ENCODE measurements around the gene YAP1. TPM values are rescaled to one million over a fixed set of nuclear protein-coding genes. Genes with fewer than 3 reads are reported as not detected.

Gene YAP1
- total RNA-seq, 4 donors from 2014 or later, result 97.0 to 177 (median 142) TPM

DNA sequence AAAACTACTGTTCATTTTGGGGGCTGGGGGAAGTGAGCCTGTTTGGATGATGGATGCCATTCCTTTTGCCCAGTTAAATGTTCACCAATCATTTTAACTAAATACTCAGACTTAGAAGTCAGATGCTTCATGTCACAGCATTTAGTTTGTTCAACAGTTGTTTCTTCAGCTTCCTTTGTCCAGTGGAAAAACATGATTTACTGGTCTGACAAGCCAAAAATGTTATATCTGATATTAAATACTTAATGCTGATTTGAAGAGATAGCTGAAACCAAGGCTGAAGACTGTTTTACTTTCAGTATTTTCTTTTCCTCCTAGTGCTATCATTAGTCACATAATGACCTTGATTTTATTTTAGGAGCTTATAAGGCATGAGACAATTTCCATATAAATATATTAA lies 119.9 kb downstream of the YAP1 start:
- H3K9me3 ChIP-seq, result no peaks in the 10 kb centered on the region
- no peaks in the 10 kb centered on the region for H3K27me3 ChIP-seq
- intact Hi-C loops (cut with DNase I), result no loop called here
- H3K4me1 ChIP-seq, result peaks cover 7 to 60% (median 24%) of the 10 kb centered on the region in 3 donors
- no peak overlapping the region for H3K4me3 ChIP-seq
- peaks cover 0 to 55% (median 0%) of the 10 kb centered on the region in 3 donors for H3K36me3 ChIP-seq
- TF ChIP-seq POLR2A (IDR thresholded peaks at IDR 0.05), result no peak
- TF ChIP-seq, protein P1, sequence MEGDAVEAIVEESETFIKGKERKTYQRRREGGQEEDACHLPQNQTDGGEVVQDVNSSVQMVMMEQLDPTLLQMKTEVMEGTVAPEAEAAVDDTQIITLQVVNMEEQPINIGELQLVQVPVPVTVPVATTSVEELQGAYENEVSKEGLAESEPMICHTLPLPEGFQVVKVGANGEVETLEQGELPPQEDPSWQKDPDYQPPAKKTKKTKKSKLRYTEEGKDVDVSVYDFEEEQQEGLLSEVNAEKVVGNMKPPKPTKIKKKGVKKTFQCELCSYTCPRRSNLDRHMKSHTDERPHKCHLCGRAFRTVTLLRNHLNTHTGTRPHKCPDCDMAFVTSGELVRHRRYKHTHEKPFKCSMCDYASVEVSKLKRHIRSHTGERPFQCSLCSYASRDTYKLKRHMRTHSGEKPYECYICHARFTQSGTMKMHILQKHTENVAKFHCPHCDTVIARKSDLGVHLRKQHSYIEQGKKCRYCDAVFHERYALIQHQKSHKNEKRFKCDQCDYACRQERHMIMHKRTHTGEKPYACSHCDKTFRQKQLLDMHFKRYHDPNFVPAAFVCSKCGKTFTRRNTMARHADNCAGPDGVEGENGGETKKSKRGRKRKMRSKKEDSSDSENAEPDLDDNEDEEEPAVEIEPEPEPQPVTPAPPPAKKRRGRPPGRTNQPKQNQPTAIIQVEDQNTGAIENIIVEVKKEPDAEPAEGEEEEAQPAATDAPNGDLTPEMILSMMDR (IDR thresholded peaks at IDR 0.05), result no peak
- no peak for DNase-seq
- peak overlapping the region in 2 of 4 donors; percentile 30 for H3K27ac ChIP-seq

DNA sequence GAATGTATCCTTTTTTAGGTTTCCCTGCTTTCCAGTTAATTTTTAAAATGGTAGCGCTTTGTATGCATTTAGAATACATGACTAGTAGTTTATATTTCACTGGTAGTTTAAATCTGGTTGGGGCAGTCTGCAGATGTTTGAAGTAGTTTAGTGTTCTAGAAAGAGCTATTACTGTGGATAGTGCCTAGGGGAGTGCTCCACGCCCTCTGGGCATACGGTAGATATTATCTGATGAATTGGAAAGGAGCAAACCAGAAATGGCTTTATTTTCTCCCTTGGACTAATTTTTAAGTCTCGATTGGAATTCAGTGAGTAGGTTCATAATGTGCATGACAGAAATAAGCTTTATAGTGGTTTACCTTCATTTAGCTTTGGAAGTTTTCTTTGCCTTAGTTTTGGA lies 120.7 kb downstream of the YAP1 start:
- Histone ChIP-seq H3K27ac (no peak overlapping the region), H3K36me3 (peaks cover 0 to 50% (median 0%) of the 10 kb centered on the region in 3 donors), H3K9me3 (no peaks in the 10 kb centered on the region), H3K27me3 (no peaks in the 10 kb centered on the region), H3K4me3 (no peak overlapping the region), H3K4me1 (peaks cover 7 to 55% (median 19%) of the 10 kb centered on the region in 3 donors)
- intact Hi-C loops (cut with DNase I), result no loop called here
- no peak for DNase-seq
- no peak for TF ChIP-seq POLR2A (IDR thresholded peaks at IDR 0.05)
- TF ChIP-seq, protein P1 (IDR thresholded peaks at IDR 0.05), result no peak
- WGBS, 2 donors, result 73 to 86% methylated on average over 4 of the region's 4 CpGs

DNA sequence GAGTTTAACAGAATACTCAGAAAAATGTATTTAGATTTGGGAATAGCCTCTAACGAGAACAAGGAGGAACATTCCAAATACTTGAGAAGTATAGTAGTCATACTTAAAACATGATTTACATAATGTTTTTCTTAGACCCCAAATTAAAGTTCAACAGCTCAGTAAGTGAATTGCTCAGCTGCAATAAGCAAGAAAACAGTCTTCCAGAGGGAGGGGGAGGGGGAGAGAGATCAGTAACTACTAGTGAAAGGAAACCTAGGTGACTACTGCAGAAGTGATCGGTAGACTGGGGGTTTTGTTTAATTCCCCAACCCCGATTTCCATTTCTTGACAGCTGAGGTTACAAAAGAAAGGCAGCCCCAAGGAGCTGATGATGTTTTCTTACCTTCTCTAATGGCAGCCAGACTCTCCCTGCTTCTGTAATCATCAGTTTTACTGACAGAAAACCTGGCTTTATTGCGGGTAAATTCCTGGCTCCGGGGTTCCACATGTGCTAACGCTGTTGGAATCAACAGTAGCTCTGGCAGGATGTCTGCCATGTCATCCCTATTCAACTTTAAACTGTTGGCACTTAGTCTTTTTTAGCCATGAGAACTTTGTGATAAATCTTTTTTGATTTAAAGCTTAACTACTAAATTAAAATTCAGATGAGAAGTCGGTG lies 124.7 kb downstream of the YAP1 start:
- Histone ChIP-seq H3K4me3 (no peak overlapping the region), H3K4me1 (peaks cover 2 to 16% (median 3%) of the 10 kb centered on the region in 3 donors), H3K36me3 (peaks cover 0 to 28% (median 0%) of the 10 kb centered on the region in 3 donors), H3K27me3 (no peaks in the 10 kb centered on the region), H3K9me3 (no peaks in the 10 kb centered on the region), H3K27ac (peak overlapping the region in 1 of 4 donors; percentile 6)
- intact Hi-C loops (cut with DNase I), result no loop called here
- TF ChIP-seq, protein P1 (IDR thresholded peaks at IDR 0.05), result no peak
- no peak for TF ChIP-seq POLR2A (IDR thresholded peaks at IDR 0.05)
- no peak for DNase-seq
- 26 to 30% methylated on average over 7 of the region's 7 CpGs for WGBS, 2 donors

DNA sequence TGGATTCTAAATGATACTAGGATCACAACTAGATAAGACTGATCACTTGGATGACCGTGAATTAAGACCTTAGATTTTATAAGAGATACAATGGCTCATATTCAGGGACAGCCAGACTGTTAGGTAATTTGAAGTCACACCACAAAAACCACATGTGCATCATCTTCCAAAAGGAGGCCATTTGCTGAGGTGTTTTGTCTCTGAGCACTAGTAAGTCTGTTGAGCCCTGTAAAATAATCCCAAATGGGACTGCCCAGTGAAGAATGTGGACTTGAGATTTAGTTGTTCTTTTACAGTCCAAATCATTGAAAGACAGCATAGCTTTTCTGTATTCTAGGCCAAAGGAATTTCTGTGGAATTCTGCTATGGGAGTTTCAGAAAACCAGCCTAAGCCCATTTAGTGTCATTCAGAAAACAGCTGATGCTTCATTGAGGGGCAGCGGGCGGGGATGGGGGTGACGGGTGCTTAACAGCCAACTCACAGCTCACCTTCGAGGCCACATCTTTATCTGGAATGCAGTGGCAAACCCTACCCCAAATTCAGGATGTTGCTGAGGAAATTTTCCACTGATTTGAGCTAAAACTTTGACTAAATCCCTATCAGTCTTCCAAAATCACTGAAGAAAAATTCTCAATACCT lies 127.0 kb downstream of the YAP1 start:
- Histone ChIP-seq H3K4me3 (no peak overlapping the region), H3K27me3 (no peaks in the 10 kb centered on the region), H3K27ac (no peak overlapping the region), H3K9me3 (no peaks in the 10 kb centered on the region), H3K4me1 (peaks cover 0 to 11% (median 2%) of the 10 kb centered on the region in 3 donors), H3K36me3 (peaks cover 0 to 8% (median 0%) of the 10 kb centered on the region in 3 donors)
- intact Hi-C loops (cut with DNase I), result no loop called here
- DNase-seq, result no peak
- TF ChIP-seq, protein P1 (IDR thresholded peaks at IDR 0.05), result no peak
- TF ChIP-seq POLR2A (IDR thresholded peaks at IDR 0.05), result no peak
- WGBS, 2 donors, result 80 to 85% methylated on average over 5 of the region's 5 CpGs

DNA sequence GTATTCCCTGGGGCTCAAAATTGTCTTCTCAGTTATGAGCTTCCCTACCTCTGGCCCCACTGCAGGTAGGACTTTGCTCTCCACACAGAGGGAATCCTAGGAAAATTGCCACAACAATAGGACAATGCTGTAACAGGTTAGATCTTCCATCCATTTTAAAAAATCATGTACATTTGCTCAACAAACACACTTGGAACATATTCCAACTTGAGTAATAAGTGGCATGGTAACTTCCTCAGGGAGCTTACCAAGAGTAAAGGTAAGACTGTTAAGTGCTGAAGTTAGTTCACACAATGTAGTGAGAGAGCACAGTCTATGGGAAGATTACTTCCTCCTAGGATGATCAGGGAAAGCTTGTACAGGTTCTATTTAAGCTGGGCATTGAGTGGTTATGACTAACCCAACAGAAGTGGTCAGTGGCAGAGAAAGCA lies 128.2 kb downstream of the YAP1 start:
- intact Hi-C loops (cut with DNase I), result no loop called here
- TF ChIP-seq, protein P1 (IDR thresholded peaks at IDR 0.05), result no peak
- no peak for TF ChIP-seq POLR2A (IDR thresholded peaks at IDR 0.05)
- DNase-seq, result no peak
- Histone ChIP-seq H3K9me3 (no peaks in the 10 kb centered on the region), H3K4me1 (peaks cover 0 to 17% (median 4%) of the 10 kb centered on the region in 3 donors), H3K4me3 (no peak overlapping the region), H3K36me3 (peaks cover 0 to 7% (median 0%) of the 10 kb centered on the region in 3 donors), H3K27ac (no peak overlapping the region), H3K27me3 (no peaks in the 10 kb centered on the region)

All from esophagus squamous epithelium (tissue), 5 donors.